Omental fat pad (tissue), 4 donors: ENCODE data around the gene CALM1. TPM values are rescaled to one million over a fixed set of nuclear protein-coding genes. Genes with fewer than 3 reads are reported as not detected.
A peak's percentile ranks its signal among the peaks of the same experiment; 100 is the strongest.

Experiments used
- ATAC-seq: fragments of 150-250 bp; one replicate; pipeline ENCODE4 v1.9.1; 2016; ENCODE audit warnings: mild to moderate bottlenecking, moderate library complexity; ENCODE audit not compliant: low FRiP score
- DNase-seq: peaks from one replicate; pipeline ENCODE4 v3.0.0-alpha.2; 2019; ENCODE audit warnings: low spot score
- CTCF ChIP-seq, 3 donors: fragments of 450-650 bp; IDR thresholded peaks; one replicate each; pipeline ENCODE4 v1.5.1; 2016 to 2017; ENCODE audit warnings: antibody characterized with exemption in 3 of 3, mild to moderate bottlenecking in 3 of 3, moderate library complexity in 2 of 3
- total RNA-seq, 4 donors: library from RNA; depleted of rRNA; stranded (reverse); fragments of >200 nt; gene quantifications; one replicate each; pipeline ENCODE4 v1.1.0, GENCODE V29; 2016

CALM1 gene
- total RNA-seq, 4 donors from 2014 or later: 286 to 443 (median 356) TPM

- DNase-seq (no peak), ATAC-seq (no peak)
- no peak for TF ChIP-seq CTCF (IDR thresholded peaks at IDR 0.05)
These were observed 15.2 kb downstream of the CALM1 start for GRCh38 chr14:90412058-90412457.

GRCh38 chr14:90416720-90417119, 19.9 kb downstream of the CALM1 start:
- no peak for DNase-seq
- no peak for ATAC-seq
- TF ChIP-seq CTCF (IDR thresholded peaks at IDR 0.05): no peak

- no peak for ATAC-seq
- no peak for DNase-seq
- no peak for TF ChIP-seq CTCF (IDR thresholded peaks at IDR 0.05)
These were observed 21.2 kb downstream of the CALM1 start for GRCh38 chr14:90418053-90418452.

GRCh38 chr14:90419200-90419599, 22.4 kb downstream of the CALM1 start:
- no peak for TF ChIP-seq CTCF (IDR thresholded peaks at IDR 0.05)
- DNase-seq (peak; percentile 78), ATAC-seq (peak; percentile 89)

GRCh38 chr14:90421001-90421631, 24.3 kb downstream of the CALM1 start:
- DNase-seq (no peak), ATAC-seq (no peak)
- no peak for TF ChIP-seq CTCF (IDR thresholded peaks at IDR 0.05)

- no peak for DNase-seq
- TF ChIP-seq CTCF (IDR thresholded peaks at IDR 0.05): no peak
- no peak for ATAC-seq
These were observed 24.8 kb downstream of the CALM1 start for GRCh38 chr14:90421632-90422020.

GRCh38 chr14:90423166-90423565, 26.3 kb downstream of the CALM1 start:
- ATAC-seq (no peak), DNase-seq (no peak)
- no peak for TF ChIP-seq CTCF (IDR thresholded peaks at IDR 0.05)
